DOHH2 (cell line): ENCODE data around the gene LIM2.
"Not testable (repeated sequence)": the region's sequence is repeated elsewhere in the genome, so short reads cannot be mapped to it uniquely, and the experiment has no call there.

Experiments
- H3F3A ChIP-seq: fragments of 200-600 bp; sonication (generic), shearing (Covaris generic); 2 replicates; pipeline ENCODE4 v1.6.0; 2016; ENCODE audit warnings: antibody characterized with exemption, mild to moderate bottlenecking; ENCODE audit not compliant: control insufficient read depth, insufficient read depth
- H3K27ac ChIP-seq: fragments of 200-600 bp; sonication (generic); 2 replicates; pipeline ENCODE4 v1.5.1; 2014; ENCODE audit warnings: low read depth, mild to moderate bottlenecking, low read length, moderate library complexity
- H3K27me3 ChIP-seq: fragments of 200-600 bp; sonication (generic); 2 replicates; pipeline ENCODE4 v1.6.1; 2014; ENCODE audit warnings: mild to moderate bottlenecking, low read length, mixed read lengths; ENCODE audit not compliant: control insufficient read depth
- H3K36me3 ChIP-seq: fragments of 200-600 bp; sonication (generic); 2 replicates; pipeline ENCODE4 v1.6.1; 2014; ENCODE audit warnings: mild to moderate bottlenecking, low read length, moderate library complexity, mixed read lengths; ENCODE audit not compliant: control insufficient read depth
- H3K4me1 ChIP-seq: fragments of 200-600 bp; sonication (generic); 2 replicates; pipeline ENCODE4 v1.6.1; 2014; ENCODE audit warnings: mild to moderate bottlenecking, low read length, mixed read lengths; ENCODE audit not compliant: control insufficient read depth
- H3K4me2 ChIP-seq: fragments of 200-600 bp; sonication (generic); 2 replicates; pipeline ENCODE4 v1.6.0; 2014; ENCODE audit warnings: mild to moderate bottlenecking, low read length, moderate library complexity
- H3K4me3 ChIP-seq: fragments of 200-600 bp; sonication (generic); 2 replicates; pipeline ENCODE4 v1.5.1; 2014; ENCODE audit warnings: mild to moderate bottlenecking, low read length, mixed read lengths
- H3K79me2 ChIP-seq: fragments of 200-600 bp; sonication (generic); 2 replicates; pipeline ENCODE4 v1.6.1; 2014; ENCODE audit warnings: mild to moderate bottlenecking, low read length, mixed read lengths; ENCODE audit not compliant: control insufficient read depth
- H3K9me2 ChIP-seq: fragments of 200-600 bp; sonication (generic); replicated peaks from 2 replicates; pipeline ENCODE4 v1.6.1; 2014; ENCODE audit warnings: mild to moderate bottlenecking, low read length, mixed read lengths; ENCODE audit not compliant: control insufficient read depth
- H3K9me3 ChIP-seq: fragments of 200-600 bp; sonication (generic); 2 replicates; pipeline ENCODE4 v1.6.1; 2014; ENCODE audit warnings: antibody characterized with exemption, low read length, mixed read lengths; ENCODE audit not compliant: control insufficient read depth, insufficient read depth
- H4K20me1 ChIP-seq: fragments of 200-600 bp; sonication (generic); 2 replicates; pipeline ENCODE4 v1.6.0; 2014; ENCODE audit warnings: low read depth, mild to moderate bottlenecking, antibody characterized with exemption, low read length, moderate library complexity; ENCODE audit not compliant: control insufficient read depth, insufficient read depth
- EZH2phosphoT487 ChIP-seq: fragments of 200-600 bp; sonication (generic); IDR thresholded peaks from 2 replicates; pipeline ENCODE4 v1.6.1; 2017; ENCODE audit warnings: borderline replicate concordance, mild to moderate bottlenecking, antibody characterized with exemption, low read length, moderate library complexity, mixed read lengths
- TF ChIP-seq, protein P1 (sequence below): fragments of 200-600 bp; sonication (generic); IDR thresholded peaks from one replicate; pipeline ENCODE4 v1.5.1; 2014; ENCODE audit warnings: antibody characterized with exemption, mild to moderate bottlenecking, low read depth, low read length; ENCODE audit not compliant: poor library complexity, severe bottlenecking

LIM2 gene

DNA sequence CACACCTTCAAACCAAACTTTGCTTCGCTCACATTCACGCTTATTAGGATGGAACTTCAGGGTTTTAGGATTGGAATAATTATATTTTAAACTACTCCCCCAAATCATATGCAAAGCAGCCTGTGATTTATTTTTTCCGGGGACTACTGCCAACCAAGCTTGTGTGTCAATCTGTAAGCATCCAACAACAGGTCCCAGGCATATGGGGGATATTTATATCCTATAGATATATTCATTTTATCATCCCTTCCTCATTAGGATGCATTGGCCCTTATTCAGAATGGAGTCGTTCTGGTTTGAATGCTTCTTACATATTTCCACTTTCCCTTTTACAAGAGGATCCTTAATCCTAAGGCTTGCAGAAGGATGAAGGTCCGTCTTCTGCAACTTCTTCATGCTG, 11.5 kb upstream of the LIM2 start:
- H3K4me1 ChIP-seq, result peaks cover 16% of the 10 kb centered on the region
- no peaks in the 10 kb centered on the region for H3K9me2 ChIP-seq
- H4K20me1 ChIP-seq, result no peaks in the 10 kb centered on the region
- TF ChIP-seq, protein P1, sequence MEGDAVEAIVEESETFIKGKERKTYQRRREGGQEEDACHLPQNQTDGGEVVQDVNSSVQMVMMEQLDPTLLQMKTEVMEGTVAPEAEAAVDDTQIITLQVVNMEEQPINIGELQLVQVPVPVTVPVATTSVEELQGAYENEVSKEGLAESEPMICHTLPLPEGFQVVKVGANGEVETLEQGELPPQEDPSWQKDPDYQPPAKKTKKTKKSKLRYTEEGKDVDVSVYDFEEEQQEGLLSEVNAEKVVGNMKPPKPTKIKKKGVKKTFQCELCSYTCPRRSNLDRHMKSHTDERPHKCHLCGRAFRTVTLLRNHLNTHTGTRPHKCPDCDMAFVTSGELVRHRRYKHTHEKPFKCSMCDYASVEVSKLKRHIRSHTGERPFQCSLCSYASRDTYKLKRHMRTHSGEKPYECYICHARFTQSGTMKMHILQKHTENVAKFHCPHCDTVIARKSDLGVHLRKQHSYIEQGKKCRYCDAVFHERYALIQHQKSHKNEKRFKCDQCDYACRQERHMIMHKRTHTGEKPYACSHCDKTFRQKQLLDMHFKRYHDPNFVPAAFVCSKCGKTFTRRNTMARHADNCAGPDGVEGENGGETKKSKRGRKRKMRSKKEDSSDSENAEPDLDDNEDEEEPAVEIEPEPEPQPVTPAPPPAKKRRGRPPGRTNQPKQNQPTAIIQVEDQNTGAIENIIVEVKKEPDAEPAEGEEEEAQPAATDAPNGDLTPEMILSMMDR, result no peak
- TF ChIP-seq EZH2phosphoT487, result no peak
- no peak overlapping the region for H3K27ac ChIP-seq
- peaks cover 8% of the 10 kb centered on the region for H3F3A ChIP-seq
- H3K4me2 ChIP-seq, result no peak overlapping the region
- no peaks in the 10 kb centered on the region for H3K27me3 ChIP-seq
- H3K36me3 ChIP-seq, result peaks cover 4% of the 10 kb centered on the region
- peaks cover 6% of the 10 kb centered on the region for H3K79me2 ChIP-seq
- no peak overlapping the region for H3K4me3 ChIP-seq
- H3K9me3 ChIP-seq, result peaks cover 5% of the 10 kb centered on the region; the same call in 1 of the 2 replicates

GRCh38 chr19:51398096-51398704, 10.4 kb upstream of the LIM2 start:
- Histone ChIP-seq H3K4me2 (no peak overlapping the region), H3K27me3 (no peaks in the 10 kb centered on the region), H3K79me2 (peaks cover 6% of the 10 kb centered on the region), H3F3A (peaks cover 8% of the 10 kb centered on the region), H3K4me1 (peaks cover 23% of the 10 kb centered on the region), H3K36me3 (peaks cover under 1% of the 10 kb centered on the region), H3K27ac (no peak overlapping the region), H3K9me3 (peaks cover 5% of the 10 kb centered on the region; the same call in 1 of the 2 replicates), H4K20me1 (no peaks in the 10 kb centered on the region), H3K9me2 (no peaks in the 10 kb centered on the region), H3K4me3 (no peak overlapping the region)
- TF ChIP-seq EZH2phosphoT487, result no peak
- TF ChIP-seq, protein P1, result peak; percentile 63

DNA sequence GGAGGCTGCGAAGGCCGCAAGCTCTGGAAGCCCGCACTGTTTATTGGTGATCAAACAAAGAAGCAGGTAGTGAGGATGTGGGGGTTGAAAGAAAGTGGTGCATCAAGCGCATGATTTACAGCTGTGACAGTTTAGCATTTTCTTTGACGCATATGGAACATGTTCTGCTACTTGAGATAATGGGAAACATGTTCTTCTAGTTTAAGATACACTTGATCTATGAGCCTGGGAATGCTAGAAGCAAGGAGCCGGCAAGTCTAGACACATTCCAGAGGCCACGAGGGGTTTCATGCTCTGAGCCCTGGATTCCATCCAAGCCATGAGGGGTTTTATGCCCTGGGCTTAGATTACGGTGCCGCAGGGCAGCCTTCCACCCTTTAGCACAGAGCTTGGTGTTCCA, 9.7 kb upstream of the LIM2 start:
- H4K20me1 ChIP-seq, H3K9me3 ChIP-seq, H3K36me3 ChIP-seq, H3K27me3 ChIP-seq, H3K4me2 ChIP-seq, H3K27ac ChIP-seq, H3K9me2 ChIP-seq, H3K79me2 ChIP-seq, H3K4me3 ChIP-seq: not testable (repeated sequence)
- Histone ChIP-seq H3F3A (peaks cover 12% of the 10 kb centered on the region), H3K4me1 (peaks cover 27% of the 10 kb centered on the region)

DNA sequence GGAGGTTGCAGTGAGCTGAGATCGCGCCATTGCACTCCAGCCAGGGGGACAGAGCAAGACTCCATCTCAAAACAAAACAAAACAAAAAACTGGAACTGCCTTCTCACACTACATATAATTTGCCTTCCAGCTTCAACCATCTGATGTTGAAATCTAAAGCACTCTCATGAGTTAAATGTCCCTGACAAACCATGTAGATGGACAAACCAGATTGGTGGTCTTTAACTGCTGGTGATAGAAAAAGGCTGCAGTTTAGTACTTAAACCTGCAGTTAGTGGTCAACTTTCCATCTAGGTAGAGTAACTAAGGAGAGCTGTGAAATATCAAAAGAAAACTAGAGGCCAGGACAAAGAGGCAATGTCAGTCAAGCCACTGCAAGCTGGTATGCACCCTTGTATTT, 8.4 kb upstream of the LIM2 start:
- peak overlapping the region; percentile 71 for H3K4me2 ChIP-seq

More for the DNA sequence above, 8.4 kb upstream of the LIM2 start:
- TF ChIP-seq, protein P1, result no peak
- TF ChIP-seq EZH2phosphoT487, result no peak
- Histone ChIP-seq H3K36me3 (no peaks in the 10 kb centered on the region; the same call in 1 of the 2 replicates), H3K9me2 (no peaks in the 10 kb centered on the region), H3K27ac (no peak overlapping the region), H3K4me3 (no peak overlapping the region), H4K20me1 (no peaks in the 10 kb centered on the region), H3K79me2 (peaks cover 6% of the 10 kb centered on the region), H3K27me3 (no peaks in the 10 kb centered on the region), H3K9me3 (no peaks in the 10 kb centered on the region), H3K4me1 (peaks cover 30% of the 10 kb centered on the region), H3F3A (peaks cover 12% of the 10 kb centered on the region)
